Fibroblast of gingiva (primary cell): ENCODE measurements around the gene ANKRD7.

ENCODE experiments used
- DNase-seq: peaks from one replicate; pipeline ENCODE4 v3.0.0-alpha.2; 2011; ENCODE audit warnings: low read depth

ANKRD7 gene

GRCh38 chr7:118224521-118224920, at the start of gene ANKRD7:
Gene ANKRD7, plus strand, starts transcription at chr7:118224704. Its CDS starts 127 bp downstream, at chr7:118224831.
- DNase-seq = no peak

- no peak for DNase-seq
Observed at GRCh38 chr7:118175740-118176139, 48.8 kb upstream of the ANKRD7 start.

- DNase-seq = no peak
Observed at GRCh38 chr7:118179191-118179590, 45.3 kb upstream of the ANKRD7 start.

GRCh38 chr7:118182593-118183427, 41.7 kb upstream of the ANKRD7 start:
- DNase-seq = no peak

- no peak for DNase-seq
Observed at GRCh38 chr7:118183428-118183785, 41.1 kb upstream of the ANKRD7 start.

GRCh38 chr7:118183786-118184564, 40.5 kb upstream of the ANKRD7 start, which contains the start of gene LSM8:
Gene LSM8, plus strand, starts transcription at chr7:118184164. Its CDS starts 60 bp downstream, at chr7:118184224.
- DNase-seq = peak; percentile 98

GRCh38 chr7:118184565-118184940, 40.0 kb upstream of the ANKRD7 start:
- no peak for DNase-seq

- peak; percentile 44 for DNase-seq
Observed at GRCh38 chr7:118185163-118185860, 39.2 kb upstream of the ANKRD7 start.

- DNase-seq = no peak
Observed at GRCh38 chr7:118186501-118186900, 38.0 kb upstream of the ANKRD7 start.

GRCh38 chr7:118194571-118194970, 29.9 kb upstream of the ANKRD7 start:
- DNase-seq = no peak

- DNase-seq = peak; percentile 53
Observed at GRCh38 chr7:118195837-118196474, 28.5 kb upstream of the ANKRD7 start.

GRCh38 chr7:118202061-118202460, 22.4 kb upstream of the ANKRD7 start:
- peak; percentile 78 for DNase-seq

GRCh38 chr7:118214051-118214832, 10.3 kb upstream of the ANKRD7 start:
- peak; percentile 76 for DNase-seq

- DNase-seq = no peak
Observed at GRCh38 chr7:118214833-118215182, 9.7 kb upstream of the ANKRD7 start.

GRCh38 chr7:118217210-118217619, 7.3 kb upstream of the ANKRD7 start:
- no peak for DNase-seq

GRCh38 chr7:118218413-118219156, 5.9 kb upstream of the ANKRD7 start:
- DNase-seq = no peak

- no peak for DNase-seq
Observed at GRCh38 chr7:118219157-118219512, 5.4 kb upstream of the ANKRD7 start.

- DNase-seq = no peak
Observed at GRCh38 chr7:118220583-118220982, 3.9 kb upstream of the ANKRD7 start.

- no peak for DNase-seq
Observed at GRCh38 chr7:118222591-118222990, 1.9 kb upstream of the ANKRD7 start.

- DNase-seq = no peak
Observed at GRCh38 chr7:118232837-118233236, 8.3 kb downstream of the ANKRD7 start.

- no peak for DNase-seq
Observed at GRCh38 chr7:118233799-118234198, 9.3 kb downstream of the ANKRD7 start.
